KOPT-K1 (cell line): ENCODE data around the gene IBA57.

ENCODE experiments used
- H3K27ac ChIP-seq: fragments of 200-600 bp; sonication (generic); 2 replicates; pipeline ENCODE4 v1.5.1; 2016; ENCODE audit warnings: antibody characterized with exemption, mild to moderate bottlenecking, low read depth, low read length; ENCODE audit not compliant: poor library complexity, severe bottlenecking
- H3K36me3 ChIP-seq: fragments of 200-600 bp; sonication (generic); 2 replicates; pipeline ENCODE4 v1.5.1; 2017; ENCODE audit warnings: antibody characterized with exemption, mild to moderate bottlenecking, low read length, moderate library complexity; ENCODE audit not compliant: insufficient read depth
- H3K9me3 ChIP-seq: fragments of 200-600 bp; sonication (generic); 2 replicates; pipeline ENCODE4 v1.5.1; 2017; ENCODE audit warnings: antibody characterized with exemption, low read length, mild to moderate bottlenecking; ENCODE audit not compliant: insufficient read depth, poor library complexity, severe bottlenecking

Gene IBA57

DNA sequence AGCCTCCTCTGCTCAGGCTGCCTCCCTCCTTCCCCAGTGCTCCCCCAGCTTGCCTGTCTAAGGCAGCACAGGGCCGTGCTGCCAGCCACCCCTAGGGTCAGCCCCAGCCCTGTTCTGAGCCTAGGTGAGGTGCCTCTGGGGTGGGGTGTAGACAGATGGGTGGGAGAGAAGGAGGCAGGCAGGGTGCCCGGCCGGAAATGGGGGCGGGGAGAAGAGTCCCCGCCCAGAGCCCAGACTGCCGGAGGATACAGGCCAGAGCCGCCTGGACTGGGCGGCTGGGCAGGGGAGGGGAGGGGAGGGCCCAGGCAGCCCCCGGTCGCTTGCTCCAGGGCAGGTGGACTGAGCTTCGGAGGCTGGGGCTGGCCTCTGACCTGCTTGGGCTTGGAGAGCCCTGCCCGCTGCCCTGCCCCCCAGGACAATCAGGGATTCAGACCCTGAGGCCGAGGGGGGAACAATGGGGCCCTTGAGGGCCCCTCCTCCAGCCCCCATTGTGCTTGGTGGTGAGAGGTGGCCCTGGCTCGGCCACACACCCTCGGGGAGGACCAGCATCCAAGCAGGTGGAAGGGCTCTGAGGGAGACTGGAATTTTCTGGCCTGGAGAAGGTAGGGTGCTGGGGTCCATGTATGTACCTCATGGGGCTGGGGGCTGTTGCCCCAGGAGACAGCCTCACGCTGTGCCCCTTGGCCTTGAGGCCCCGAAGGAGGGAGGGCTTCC lies 16.0 kb upstream of the IBA57 start, which contains the start of gene GJC2:
GJC2 (plus strand) TSS at position 525 of the 714 bp plus-strand sequence. CDS start 7,829 bp downstream, outside the sequence.
- Histone ChIP-seq H3K9me3 (no peaks in the 10 kb centered on the region), H3K36me3 (peaks cover 71% of the 10 kb centered on the region), H3K27ac (no peak within 1 kb of the TSS)

DNA sequence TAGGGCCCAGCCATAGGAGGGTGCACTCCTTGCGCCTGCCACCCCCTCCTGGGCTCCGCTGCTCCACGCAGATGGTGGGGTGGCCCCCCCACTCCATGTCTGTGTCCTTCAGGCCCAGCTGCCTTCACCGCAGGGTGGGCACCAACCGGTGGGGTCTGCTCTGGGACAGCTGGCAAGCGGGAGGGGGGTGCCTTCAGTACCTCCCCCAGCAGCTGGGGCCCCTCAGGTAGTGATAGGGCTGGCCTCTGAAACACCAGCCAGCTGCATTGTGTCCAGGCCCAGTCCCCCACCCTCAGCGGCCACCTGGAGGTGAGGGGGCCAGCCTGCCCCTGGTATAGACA lies 15.5 kb upstream of the IBA57 start:
- Histone ChIP-seq H3K36me3 (peaks cover 66% of the 10 kb centered on the region), H3K27ac (no peak overlapping the region), H3K9me3 (no peaks in the 10 kb centered on the region)

DNA sequence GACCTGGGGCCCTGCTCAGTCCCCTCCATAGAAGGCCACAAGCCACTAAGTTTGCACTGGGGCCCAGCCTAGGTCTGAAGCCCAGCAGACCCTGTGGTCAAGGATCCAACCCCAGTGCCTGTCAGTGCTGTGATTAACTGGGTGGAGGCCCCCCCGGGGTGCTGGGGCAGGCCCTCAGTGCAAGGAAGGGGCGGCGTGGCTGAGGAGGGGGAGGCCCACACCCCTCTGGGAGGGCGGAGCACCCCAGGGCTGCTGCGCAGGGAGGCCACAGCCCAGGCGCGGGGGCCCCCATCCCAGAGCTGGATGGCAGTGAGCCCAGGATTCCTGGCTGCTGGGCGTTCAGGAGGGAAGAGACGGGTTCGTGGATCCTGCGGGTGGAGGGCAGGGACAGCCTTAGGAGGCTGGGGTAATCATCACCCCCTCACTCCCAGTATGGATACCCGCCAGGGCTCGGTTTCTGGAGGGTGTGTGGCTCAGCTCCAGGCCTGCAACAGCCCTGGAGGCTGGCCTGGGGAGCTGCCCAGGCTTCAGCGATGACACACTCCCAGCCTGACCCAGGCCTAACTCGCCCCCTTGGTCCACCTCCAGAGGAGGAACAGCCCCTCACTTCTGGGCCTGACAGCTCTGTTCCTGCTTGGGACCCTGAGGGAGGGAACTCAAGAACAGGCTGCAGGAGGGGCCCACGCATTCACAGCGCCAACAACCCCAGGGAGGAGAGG lies 15.0 kb upstream of the IBA57 start:
- Histone ChIP-seq H3K27ac (no peak overlapping the region), H3K9me3 (no peaks in the 10 kb centered on the region), H3K36me3 (peaks cover 60% of the 10 kb centered on the region)

DNA sequence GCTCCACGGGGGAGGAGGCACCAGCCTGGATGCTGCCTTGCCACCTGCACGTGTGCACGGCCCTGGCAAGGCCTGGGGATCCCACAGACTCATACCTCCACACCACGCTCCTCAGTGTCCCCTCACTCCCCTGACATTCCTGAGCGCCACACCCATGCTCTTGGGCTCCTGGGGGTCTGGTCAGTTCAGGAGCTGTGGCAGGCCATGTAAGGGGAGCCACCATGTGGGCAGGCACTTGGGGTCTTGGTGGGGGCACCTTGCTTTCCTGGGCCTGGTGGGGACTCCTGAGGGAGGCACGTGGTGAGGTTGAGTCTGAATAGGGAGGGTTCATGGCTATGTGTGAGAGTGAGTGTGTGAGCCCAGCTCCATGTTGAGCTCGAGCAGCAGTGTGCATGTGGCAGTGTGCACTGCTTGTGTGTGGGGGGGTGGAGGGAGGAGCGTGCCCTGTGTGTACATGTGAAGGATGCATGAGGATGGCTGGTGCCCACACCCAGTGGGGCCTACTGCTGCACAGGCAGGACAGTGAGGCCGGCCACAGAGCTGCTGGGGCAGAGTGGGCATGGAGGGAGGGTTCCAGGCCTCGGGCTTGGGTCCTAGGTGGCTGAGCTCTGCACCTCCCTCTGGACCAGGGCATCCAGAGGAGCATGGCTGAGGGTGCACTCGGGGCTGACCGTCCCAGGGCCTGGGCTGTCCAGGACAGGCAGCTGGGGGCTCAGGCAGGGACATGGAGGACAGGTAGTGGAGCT lies 14.3 kb upstream of the IBA57 start:
- H3K27ac ChIP-seq, result no peak overlapping the region

DNA sequence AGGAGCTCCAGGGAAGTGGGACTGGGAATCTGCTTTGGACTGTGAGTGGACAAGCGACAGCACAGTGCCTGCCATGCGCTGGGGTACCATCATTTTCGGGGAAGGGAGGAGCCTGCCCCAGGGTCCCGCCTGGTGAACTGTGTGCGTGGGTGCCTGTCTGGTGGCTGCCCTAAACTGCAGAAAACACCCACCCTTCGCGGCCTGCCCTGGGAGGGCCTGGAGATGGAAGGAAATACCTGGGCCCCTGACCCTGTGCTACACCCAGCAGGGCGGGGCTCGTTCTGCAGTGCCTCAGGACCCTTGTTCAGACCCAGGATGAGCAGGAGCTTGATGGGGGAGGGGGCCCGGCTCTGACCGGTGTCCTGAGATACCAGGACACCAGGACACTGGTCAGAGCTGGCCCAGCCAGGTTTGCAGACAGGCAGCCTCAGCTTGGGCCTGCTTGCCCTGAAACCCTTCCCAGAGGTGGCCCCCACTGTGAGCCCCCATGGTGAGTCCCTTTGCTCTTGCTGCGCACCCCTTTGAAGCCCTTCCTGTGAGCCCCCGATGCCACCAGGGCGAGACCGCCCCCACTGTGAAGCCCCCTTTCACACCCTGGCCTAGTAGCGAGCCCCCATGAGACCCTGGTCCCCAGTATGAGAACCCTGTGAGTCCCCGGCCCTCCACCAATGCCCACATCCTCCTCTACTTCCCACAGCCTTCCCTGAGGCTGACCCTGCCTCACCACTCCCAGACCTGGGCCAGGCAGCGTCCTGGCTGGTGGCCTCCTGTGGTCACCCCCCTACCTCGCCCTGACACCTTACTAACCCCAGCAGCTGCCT lies 13.3 kb upstream of the IBA57 start:
- peaks cover 44% of the 10 kb centered on the region for H3K36me3 ChIP-seq
- H3K27ac ChIP-seq, result no peak overlapping the region
- H3K9me3 ChIP-seq, result no peaks in the 10 kb centered on the region

More for the DNA sequence above, 14.3 kb upstream of the IBA57 start:
- Histone ChIP-seq H3K9me3 (no peaks in the 10 kb centered on the region), H3K36me3 (peaks cover 53% of the 10 kb centered on the region)

DNA sequence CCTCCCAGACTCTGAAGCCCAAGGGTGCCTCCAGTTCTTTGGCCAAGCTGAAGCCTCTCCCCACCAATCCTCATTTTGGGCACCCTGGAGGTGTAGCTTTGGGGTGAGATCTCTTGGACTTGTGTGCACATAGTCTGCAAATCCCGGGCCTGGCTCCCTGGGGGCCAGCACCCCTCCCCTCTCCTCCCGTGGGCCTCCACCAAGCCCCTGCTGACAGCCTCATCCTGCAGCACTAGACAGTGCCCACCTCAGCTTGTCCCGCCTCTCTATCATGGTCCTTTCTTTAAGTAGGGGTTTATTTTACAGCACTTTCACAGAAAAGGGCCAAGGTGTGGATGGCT lies 12.7 kb upstream of the IBA57 start:
- H3K9me3 ChIP-seq, result no peaks in the 10 kb centered on the region
- peaks cover 38% of the 10 kb centered on the region for H3K36me3 ChIP-seq
- no peak overlapping the region for H3K27ac ChIP-seq

DNA sequence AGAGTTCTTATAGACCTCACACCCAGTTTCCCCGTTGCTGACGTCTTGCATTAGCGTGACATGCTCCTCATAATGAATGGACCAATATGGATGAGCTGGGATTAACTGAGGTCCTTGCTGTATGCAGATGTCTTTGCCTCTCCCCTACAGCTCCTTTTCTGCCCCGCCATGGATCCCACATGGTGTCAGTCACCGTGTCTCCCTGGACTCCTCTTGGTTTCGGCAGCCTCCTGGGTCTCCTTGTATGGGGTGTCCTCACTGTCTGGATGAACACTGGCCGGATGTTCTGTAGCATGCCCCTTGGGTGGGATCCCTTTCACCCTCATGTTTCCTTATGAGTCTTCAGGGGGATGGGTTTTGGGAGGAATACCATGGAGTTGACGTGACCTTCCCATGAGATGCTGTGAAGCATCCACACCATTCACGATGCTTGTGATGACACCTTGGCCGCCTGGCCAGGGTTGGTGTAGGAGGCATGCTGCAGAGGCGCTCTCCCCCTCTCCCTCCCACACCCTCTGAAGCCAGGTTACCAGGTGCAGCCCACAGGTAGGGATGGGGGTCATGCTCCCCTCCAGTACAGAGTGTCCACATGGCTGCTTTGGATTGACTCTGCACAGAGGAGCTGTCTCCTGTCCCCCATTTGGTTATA lies 11.5 kb upstream of the IBA57 start:
- Histone ChIP-seq H3K9me3 (no peaks in the 10 kb centered on the region), H3K27ac (no peak overlapping the region), H3K36me3 (peaks cover 25% of the 10 kb centered on the region)

DNA sequence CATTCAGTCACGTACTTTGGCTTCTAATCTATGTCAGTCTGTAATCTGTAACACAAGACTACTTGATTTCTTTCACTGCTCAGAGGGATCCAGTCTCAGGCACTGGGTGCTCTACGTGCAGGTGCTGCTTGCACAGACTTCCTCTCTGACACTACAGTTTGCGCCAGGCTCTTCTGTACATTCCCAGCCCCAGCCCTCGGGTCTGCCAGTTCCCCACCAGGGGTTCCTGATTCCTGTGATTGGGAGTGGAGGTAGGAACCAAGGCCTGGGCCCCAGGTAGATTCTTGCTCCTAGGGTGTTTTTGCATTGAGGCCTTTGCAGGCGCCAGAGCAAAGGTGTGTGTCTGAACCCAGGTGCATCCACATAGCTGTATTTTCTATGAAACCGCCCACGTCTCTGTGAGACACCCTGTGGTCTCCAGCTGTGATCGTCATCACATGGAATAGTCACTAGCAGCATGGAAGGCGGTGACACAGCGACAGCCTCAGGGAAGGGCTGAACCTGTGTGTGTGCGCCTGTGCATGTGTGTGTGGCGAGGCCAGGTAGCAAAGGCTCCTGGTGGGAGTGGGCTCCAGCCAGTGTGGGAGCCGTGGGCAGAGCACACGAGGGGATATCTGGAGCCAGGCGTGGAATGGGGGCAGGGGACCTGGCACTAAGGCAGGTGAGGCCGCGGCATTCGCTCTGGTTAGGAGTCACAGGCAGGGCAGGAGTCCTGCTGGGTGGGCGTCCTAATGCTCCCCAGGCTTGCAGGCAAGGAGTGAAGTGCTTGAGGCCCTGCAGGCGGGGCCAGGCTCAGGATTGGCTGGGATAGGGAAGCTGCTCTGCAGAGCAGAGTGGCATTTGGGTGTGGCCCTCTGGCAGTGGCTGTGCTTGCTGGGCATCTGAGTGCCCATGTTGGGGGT lies 10.7 kb upstream of the IBA57 start:
- no peak overlapping the region for H3K27ac ChIP-seq
- H3K36me3 ChIP-seq, result peaks cover 17% of the 10 kb centered on the region
- no peaks in the 10 kb centered on the region for H3K9me3 ChIP-seq

DNA sequence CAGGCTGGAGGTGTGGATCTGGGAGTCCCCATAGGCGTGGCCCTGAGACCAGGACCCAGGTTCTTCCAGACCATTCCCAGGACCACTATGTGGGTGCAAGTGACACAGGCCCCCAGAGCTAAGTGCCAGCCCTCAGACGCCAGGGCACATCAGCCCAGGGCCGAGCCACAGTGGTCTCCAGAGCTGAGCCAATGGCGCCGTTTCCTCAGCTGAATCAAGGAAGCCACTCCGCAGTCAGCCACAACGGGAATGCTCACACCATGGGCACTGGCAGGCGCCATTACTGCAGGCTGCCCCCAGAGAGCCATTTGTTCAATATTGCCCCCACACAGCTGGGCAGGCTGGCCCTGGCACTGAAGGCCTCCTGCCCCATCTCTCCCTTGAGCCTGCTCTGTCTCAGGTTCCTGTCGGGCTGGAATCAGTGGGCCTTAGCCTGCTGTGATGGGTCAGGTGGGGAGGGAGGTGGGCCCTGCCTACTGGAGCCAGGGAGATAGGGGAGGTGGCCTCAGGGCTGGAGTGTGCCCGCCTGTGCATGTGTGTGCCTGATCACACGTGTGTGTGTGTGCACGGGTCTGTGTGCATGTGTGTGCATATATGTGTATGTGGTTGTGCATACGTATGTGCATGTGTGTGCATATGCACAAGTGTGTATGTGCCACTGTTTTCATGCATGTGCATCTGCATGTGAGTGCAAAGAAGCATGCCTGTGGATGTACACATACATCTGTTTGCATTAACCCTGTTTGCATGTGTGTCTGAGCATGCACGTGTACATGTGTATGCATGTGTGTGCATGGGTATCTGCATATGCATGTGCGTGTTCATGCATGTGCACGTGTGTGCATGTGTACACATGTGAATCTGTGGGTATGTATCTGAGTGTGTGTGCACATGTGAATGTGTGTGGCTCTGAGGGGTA lies 9.7 kb upstream of the IBA57 start:
- Histone ChIP-seq H3K9me3 (no peaks in the 10 kb centered on the region), H3K36me3 (peaks cover 10% of the 10 kb centered on the region; the same call in 1 of the 2 replicates), H3K27ac (peak overlapping the region; percentile 12)

DNA sequence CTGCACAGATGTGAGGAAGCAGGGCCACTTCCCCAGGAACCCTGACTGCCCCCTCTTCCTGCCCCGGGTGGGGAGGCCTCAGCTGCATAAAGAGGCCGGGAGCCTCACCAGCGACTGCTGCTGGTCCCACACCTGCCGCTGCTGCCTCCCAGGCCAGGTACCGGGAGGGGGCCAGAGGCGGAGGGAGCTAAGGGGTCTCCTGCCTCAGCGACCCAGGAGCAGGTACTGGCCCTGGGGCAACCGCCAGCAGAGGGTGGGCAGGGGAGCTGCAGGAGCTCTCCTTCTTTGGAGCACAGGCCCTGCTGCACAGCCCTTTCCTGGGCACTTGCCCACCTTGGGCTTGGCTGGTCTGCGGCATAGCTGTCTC lies 9.1 kb upstream of the IBA57 start:
- peak overlapping the region; percentile 12 for H3K27ac ChIP-seq
- peaks cover 9% of the 10 kb centered on the region; the same call in 1 of the 2 replicates for H3K36me3 ChIP-seq
- H3K9me3 ChIP-seq, result no peaks in the 10 kb centered on the region

DNA sequence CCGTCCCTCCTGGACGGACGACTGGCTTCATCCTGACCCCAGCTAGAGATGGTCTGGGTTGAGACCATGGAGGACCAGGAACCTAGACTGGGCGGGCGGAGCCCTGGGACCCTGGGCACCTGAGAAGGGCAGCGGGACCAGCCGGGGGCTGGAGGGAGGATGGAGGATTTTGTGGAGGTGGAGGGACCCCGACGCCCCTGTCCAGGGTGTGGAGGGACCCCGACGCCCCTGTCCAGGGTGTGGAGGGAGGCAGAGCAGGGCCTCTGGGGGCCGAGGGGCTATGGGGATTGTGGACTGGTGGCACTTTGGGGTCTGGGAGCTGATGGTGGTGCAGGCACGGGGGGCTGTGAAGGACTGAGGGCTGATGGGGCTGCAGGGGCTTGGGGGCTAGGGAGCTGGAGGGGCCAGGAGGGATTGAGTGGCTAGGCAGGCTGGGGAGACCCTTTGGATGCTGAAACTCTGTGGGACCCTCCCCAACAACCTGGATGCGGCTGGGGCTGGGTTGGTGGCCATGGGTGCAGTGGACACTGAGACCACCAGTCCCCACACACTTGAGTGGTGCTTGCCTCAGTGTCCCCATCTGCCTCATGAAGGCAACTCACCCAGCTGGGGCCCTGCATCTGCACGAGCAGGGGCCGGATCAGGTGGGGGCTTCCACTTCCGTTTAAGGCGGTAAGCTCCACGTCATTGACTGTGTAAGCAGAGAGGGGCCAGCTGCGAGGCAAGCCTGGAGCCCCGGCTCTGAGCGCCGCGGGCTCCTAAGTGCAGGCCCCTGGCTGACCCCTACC lies 8.5 kb upstream of the IBA57 start:
- H3K9me3 ChIP-seq, result no peaks in the 10 kb centered on the region
- peak overlapping the region; percentile 19 for H3K27ac ChIP-seq
- 0 out of 2 replicates have a peak, but pooled peaks cover 3% of the 10 kb centered on the region for H3K36me3 ChIP-seq

DNA sequence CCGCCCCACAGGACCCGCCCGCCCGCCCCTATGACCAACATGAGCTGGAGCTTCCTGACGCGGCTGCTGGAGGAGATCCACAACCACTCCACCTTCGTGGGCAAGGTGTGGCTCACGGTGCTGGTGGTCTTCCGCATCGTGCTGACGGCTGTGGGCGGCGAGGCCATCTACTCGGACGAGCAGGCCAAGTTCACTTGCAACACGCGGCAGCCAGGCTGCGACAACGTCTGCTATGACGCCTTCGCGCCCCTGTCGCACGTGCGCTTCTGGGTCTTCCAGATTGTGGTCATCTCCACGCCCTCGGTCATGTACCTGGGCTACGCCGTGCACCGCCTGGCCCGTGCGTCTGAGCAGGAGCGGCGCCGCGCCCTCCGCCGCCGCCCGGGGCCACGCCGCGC lies 7.9 kb upstream of the IBA57 start:
- no peaks in the 10 kb centered on the region for H3K9me3 ChIP-seq

More for the DNA sequence above, 7.9 kb upstream of the IBA57 start:
- no peaks in the 10 kb centered on the region for H3K36me3 ChIP-seq
- H3K27ac ChIP-seq, result no peak overlapping the region
